ENCODE data around the gene SPIN1. TPM values are rescaled to one million over a fixed set of nuclear protein-coding genes. Genes with fewer than 3 reads are reported as not detected.

Gene SPIN1
- total RNA-seq, 1 experiment from 2014 or later = 84.5 TPM

DNA sequence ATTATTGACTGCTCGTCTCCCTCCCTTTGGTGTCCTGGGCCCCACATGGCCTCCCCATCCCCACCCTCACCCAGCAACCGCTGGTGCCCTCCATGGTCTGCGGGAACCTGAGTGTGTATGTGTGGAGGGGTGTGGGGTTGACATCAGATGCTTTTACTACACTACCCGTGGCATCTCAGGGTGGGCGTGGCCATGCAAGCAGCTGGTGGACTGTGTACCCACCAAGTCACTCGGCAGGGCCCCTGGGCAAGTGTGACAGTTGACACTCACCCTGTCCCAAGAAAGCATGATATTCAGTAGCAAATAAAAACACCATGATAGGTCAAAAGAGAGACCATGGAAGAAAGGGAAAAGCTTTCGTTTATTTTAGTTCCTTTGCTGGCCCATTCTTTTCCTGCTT is 139.4 kb downstream of the SPIN1 start:
- in situ Hi-C loops (cut with HindIII; ENCODE audit: low sequenced_read_pairs) = no loop called here
- no peak for DNase-seq (ENCODE audit: low spot score)

Other genes with a start within 250 kb of the SPIN1 start
- gene SPATA31C2, start 250.0 kb upstream of the SPIN1 start, total RNA-seq (2014; rRNA removed; shearing (Covaris generic)) = not detected in 2 replicates
- 0.92 and 3.8 TPM in 2 replicates for gene NXNL2, start 146.7 kb downstream of the SPIN1 start, total RNA-seq (2014; rRNA removed; shearing (Covaris generic))

Data from G401 (cell line).